GM18870 (cell line): ENCODE data around the gene LCOR.
"Not testable (repeated sequence)": the region's sequence is repeated elsewhere in the genome, so short reads cannot be mapped to it uniquely, and the experiment has no call there.

Experiments
- ATAC-seq: cut with Tn5 transposase; IDR thresholded peaks from one replicate; pipeline ENCODE4 v1.9.1; 2021; ENCODE audit warnings: moderate library complexity; ENCODE audit not compliant: unreplicated experiment

Gene LCOR

DNA sequence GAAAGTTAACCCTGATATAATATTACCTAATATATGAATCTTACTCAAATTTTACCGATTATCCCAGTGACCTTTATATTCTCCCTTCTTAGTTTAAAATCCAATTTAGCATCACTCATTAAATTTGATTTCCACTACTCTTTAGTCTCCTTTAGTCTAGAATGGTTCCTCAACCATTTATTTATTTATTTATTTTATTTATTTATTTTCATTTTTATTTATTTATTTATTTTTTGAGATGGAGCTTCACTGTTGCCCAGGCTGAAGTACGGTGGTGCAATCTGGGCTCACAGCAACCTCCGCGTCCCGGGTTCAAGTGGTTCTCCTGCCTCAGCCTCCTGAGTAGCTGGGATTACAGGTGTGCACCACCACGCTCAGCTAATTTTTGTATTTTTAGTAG, 92.8 kb downstream of the LCOR start:
- no peak for ATAC-seq

DNA sequence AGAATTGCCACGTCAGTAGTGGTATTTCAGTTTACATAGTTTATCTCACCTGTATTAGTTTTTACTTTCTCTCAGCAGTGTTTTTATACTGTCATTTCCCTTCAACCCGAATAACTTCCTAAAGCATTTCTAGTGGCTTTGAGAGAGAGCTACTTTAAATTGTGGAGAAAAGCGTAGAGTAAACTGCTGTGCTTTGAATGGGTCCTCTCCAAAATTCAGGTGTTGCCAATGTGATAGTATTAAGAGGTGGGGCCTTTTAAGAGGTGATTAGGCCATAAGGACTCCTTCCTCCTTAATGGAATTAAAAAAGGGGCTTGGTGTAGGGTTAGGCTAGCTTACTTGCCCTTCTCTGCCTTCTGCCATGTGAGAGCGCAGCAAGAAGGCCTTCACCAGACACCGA, 98.4 kb downstream of the LCOR start:
- no peak for ATAC-seq

DNA sequence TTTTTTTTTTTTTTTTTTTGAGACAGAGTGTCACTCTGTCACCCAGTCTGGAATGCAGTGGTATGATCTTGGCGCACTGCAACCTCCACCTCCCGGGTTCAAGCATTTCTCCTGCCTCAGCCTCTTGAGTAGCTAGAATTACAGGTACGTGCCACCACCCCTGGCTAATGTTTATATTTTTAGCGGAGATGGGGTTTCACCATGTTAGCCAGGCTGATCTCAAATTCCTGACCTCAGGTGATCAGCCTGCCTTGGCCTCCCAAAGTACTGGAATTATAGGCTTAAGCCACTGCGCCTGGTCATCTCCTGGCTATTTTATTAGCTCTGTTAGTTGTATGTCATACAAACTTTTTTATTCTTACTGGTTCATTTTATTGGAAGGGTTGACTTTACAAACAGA, 103.0 kb downstream of the LCOR start:
- no peak for ATAC-seq

- ATAC-seq: no peak
Observed at GRCh38 chr10:96935810-96936209, 103.7 kb downstream of the LCOR start.

GRCh38 chr10:96943161-96943560, 111.1 kb downstream of the LCOR start:
- ATAC-seq: not testable (repeated sequence)

- ATAC-seq: no peak
Observed at GRCh38 chr10:96947036-96947435, 114.9 kb downstream of the LCOR start.

- ATAC-seq: no peak
Observed at GRCh38 chr10:96949039-96949683, 117.1 kb downstream of the LCOR start.

DNA sequence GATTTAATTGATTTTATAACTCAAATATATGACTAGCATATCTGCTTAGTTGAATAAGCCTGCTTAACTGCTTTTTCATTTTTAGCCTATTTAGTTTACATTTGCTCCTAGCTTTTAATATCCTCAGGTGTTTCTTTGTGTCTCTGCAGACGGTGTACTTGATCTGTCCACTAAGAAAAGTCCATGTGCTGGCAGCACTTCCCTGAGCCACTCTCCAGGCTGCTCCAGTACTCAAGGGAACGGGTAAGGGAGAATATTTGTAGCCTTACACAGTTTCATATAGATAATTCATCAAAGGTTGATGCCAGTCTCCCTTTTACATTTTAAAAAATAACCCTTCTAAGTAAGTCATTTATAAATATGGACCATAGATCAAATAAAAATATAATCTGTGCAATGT, 119.9 kb downstream of the LCOR start:
- ATAC-seq: no peak

DNA sequence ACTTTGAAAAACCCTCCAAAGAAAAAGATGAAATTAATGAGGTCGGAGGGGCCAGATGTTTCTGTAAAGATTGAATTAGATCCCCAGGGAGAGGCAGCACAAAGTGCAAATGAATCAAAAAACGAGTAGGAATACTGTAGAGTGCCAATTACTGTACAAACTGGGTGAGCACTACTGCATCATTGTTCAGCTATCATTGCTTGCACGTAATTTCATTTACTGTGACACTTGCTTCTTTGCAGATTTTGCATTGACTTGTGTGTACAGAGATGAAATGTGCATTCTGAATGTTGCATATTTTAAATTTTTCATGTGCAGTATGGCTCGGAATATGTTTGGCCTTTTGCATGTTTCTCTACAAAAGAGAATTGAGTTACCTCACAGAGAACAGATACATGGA, 123.7 kb downstream of the LCOR start:
- ATAC-seq: no peak

DNA sequence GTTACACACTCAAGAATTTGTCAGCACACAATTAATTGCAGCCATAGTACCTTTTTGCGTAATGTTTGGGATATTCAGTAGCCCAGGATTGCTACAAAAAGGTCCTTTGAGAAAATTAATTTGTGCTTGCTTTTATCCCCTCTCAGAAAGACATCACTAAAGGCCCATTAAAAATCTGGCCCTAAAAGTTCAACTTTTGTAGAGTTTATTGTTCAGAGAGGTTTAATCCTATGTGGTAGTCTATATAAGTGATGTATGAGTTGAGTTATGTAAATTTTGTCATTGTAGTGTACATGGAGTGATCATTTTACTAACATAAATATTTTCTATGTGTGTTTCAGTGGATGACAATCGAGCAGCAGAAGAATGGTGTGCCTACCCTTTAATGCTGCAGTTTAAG, 126.0 kb downstream of the LCOR start:
- ATAC-seq: no peak

GRCh38 chr10:96959733-96960132, 127.6 kb downstream of the LCOR start:
- ATAC-seq: no peak

DNA sequence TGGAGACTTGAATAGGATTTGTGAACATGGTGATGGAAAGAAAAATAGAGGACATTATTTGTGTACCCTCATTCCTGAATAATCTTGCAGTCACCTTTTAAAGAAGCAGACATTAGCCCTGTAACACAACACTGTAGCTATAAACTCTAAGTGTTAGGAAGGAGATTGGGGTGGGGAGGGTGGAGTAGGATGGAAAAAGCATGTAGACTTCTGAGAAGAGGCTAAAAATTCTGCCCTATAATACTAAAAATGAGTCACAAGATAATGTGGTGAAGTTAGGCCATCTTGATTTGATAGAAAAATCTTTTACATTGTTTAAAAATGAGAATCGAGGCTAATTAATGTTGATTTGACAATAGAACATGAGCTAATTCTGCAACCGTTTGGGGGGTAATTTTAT, 128.8 kb downstream of the LCOR start:
- ATAC-seq: no peak

DNA sequence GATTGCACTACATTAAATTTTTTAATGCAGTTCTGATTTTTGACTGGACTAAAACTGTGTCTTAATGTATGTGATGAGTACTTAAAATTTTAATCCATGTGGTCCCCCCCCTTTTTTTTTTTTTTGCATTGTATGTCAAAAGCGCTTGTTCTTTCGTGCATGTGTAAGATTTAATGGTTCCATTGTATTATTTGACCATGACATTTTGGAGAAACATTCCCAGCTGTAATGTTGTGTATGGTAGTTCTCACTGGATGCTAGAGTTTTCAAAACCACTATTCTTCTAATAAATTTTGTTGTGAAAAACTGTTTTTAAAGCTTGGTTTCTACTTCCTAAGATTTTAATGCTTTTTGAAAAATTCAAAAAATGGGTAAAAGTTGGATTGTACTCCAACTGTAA, 132.0 kb downstream of the LCOR start:
- no peak for ATAC-seq

DNA sequence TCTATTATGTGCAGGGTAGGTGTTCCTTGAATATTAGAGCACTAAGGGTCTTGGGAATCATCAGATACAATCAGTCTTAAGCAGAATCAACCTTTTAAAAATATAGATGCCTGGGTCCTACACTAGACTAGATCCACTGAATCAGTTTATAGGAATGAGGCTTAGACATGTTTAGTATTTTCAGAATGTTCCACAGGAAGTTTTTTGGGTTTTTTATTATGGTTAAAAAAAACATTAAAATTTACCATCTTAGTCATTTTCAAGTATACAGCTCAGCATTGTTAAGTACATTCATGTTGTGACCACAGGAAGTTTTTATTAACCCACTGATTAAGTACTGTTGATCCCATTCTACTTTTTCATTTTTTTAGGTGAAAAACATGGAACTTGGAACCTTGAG, 135.7 kb downstream of the LCOR start:
- no peak for ATAC-seq

DNA sequence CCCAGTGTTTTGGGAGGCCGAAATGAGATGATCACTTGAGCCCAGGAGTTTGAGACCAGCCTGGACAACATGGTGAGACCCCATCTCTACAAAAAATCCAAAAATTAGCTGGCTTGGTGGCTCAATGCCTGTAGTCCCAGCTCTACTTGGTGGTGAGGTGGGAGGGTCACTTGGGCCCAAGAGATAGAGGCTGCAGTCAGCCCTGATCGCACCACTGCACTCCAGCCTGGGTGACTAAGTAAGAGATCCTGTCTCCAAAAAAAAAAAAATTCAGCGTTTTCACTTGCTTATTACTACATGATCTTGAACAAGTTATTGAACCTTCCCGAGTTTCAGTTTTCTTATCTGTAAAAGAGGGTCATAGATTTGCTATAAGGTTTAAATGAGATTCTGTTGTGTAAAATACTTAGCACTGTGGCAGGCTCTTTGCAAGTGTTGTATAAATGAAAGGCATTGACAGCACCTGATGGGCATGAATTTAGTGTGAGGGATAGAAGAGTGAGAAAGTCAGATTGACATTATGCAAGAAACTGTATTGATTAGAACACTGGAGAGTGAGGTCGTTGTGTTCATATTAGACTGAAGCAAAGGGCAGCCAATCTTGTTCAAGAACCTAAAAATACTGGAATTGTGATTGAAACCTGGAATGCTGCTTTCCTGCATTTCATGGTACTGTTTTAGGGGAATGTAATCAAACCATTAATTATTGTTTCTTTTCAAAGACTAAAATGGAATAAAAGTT, 136.8 kb downstream of the LCOR start:
- ATAC-seq: no peak

DNA sequence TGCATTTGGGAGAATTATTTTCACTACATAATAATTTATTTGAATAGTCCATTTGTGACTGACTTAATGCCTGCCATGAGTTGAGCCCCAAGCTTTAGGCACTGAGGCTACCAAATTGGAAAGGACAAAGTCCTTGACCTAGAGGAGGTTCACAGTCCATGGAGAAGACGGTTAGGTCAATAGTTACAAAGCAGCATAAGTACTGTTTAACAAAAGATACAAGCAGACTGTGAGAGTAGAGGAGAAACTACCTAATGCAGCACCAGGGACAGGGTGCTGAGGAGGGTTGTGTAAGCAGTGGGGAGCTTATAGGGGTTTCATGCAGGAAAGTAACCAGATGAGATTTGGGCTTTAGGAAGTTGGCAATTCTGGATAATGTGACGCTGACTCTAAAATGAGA, 139.2 kb downstream of the LCOR start:
- no peak for ATAC-seq

DNA sequence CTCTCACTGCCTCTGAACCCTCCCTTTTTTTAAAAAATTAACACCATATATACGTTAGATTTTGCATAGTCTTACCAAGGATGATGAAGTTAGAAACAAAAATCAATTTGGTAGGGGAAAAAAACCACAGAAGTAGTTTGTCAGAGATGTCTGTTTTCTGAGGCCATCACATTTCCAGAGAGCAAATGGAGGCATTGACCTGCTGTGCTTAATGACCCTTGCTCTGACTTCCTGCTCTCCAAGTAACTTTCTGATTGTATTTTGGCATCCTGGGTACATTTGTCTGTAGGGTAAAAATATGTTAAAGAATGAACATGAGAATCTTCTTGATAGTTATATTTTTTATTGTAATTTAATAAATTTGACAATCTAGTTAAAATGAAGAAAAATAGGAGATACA, 140.2 kb downstream of the LCOR start:
- ATAC-seq: no peak

GRCh38 chr10:96973809-96974747, 142.0 kb downstream of the LCOR start:
- ATAC-seq: no peak

- ATAC-seq: no peak
Observed at GRCh38 chr10:96975136-96975535, 143.0 kb downstream of the LCOR start.

DNA sequence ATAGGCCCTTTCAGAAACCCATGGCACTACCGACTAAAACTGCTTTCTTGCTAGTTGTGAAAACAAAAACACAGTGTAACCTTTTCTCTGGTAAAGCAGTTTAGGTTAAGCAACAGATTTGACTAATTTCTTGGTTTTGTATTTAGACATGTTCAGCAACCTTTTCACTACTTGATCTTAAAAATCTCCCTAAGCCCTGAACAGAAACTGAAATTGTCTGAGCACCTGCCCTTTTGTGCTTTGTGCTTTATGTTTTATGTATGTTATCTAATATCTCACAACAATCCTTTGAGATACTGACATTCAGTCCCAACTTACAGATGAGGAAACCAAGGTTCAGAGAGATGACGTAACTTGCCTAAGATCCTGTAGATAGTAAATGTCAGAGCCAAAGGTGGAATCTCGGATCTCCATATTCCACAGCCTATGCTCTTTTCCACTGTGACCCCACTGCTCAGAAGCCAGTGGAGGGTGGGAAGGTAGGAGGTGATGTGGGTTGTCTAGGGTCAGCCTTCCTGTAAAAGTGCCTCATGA, 146.6 kb downstream of the LCOR start:
- peak; percentile 82 for ATAC-seq

DNA sequence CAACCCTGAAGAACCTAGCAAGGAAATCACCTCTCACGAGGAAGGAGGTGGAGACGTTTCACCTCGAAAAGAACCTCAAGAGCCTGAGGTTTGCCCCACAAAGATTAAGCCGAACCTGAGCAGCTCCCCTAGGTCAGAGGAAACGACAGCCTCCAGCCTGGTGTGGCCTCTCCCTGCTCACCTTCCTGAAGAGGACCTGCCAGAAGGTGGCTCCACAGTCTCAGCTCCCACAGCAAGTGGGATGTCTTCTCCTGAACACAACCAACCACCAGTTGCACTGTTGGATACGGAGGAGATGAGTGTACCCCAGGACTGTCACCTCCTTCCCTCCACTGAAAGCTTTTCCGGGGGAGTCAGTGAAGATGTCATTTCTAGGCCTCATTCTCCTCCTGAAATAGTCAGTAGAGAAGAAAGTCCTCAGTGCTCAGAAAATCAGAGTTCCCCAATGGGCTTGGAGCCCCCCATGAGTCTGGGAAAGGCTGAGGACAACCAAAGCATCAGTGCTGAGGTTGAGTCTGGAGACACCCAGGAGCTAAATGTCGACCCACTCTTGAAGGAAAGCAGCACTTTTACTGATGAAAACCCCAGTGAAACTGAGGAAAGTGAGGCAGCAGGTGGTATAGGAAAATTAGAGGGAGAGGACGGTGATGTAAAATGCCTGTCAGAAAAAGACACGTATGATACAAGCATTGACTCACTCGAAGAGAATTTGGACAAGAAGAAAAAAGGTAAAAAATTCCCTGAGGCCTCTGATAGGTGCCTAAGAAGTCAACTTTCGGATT, 150.2 kb downstream of the LCOR start:
- no peak for ATAC-seq
